NCI-H2196 treated with DMSO at 0.1 percent for 48 hours (cell line): ENCODE measurements around the gene INPP4B.
A peak's percentile ranks its signal among the peaks of the same experiment; 100 is the strongest.
"Not testable (repeated sequence)": the region's sequence is repeated elsewhere in the genome, so short reads cannot be mapped to it uniquely, and the experiment has no call there.

ENCODE experiments used
- DNase-seq: peaks from one replicate; lab custom pipeline; 2025; ENCODE audit not compliant: unreplicated experiment; lab: John Stamatoyannopoulos, UW

INPP4B gene

GRCh38 chr4:142098380-142098779 is 747.7 kb downstream of the INPP4B start:
- DNase-seq = no peak

DNA sequence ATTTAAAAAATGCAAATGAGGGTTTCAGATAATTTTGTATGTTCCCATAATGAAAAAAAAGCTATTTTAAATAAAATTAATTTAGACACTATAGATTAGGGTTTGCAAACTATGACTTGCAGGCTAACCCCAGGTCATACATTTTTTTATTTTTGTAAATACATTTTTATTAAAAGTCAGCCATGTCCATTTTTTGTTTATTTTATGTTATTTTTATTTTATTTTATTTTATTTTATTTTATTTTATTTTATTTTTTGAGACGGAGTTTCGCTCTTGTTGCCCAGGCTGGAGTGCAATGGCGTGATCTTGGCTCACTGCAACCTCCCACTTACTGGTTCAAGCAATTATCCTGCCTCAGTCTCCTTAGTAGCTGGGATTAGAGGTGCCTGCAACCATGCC is 749.1 kb downstream of the INPP4B start:
- no peak for DNase-seq

- DNase-seq = peak; percentile 1
Observed at GRCh38 chr4:142095886-142096605, 750.1 kb downstream of the INPP4B start.

GRCh38 chr4:142092941-142093340 is 753.2 kb downstream of the INPP4B start:
- no peak for DNase-seq

DNA sequence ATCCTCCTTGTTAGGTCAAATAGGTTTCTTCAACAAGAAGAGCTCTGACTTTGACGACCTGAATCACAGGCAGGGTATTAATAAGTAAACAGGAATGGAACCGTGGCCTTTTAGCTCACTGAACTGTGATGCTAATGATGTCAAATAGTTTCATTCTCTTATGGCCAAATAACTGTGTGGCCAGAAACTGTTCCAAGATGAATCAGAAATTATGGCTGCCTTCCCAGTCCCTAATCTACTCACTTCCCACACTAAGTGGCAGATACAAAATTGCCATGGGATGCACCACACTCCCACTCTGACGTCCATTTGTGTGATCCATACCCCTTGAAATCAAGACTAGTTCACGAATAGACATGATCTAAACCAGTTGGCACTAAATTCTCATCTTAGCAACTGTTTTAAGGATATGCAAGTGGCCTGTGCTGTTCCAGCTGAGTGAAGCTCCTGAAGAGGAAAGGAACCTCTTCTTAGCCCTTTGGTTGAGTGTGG is 754.4 kb downstream of the INPP4B start:
- no peak for DNase-seq

GRCh38 chr4:142091085-142091513 is 755.0 kb downstream of the INPP4B start:
- no peak for DNase-seq

GRCh38 chr4:142088906-142089305 is 757.2 kb downstream of the INPP4B start:
- DNase-seq = no peak

- DNase-seq = no peak
Observed at GRCh38 chr4:142085513-142086292, 760.4 kb downstream of the INPP4B start.

GRCh38 chr4:142083264-142083663 is 762.8 kb downstream of the INPP4B start:
- DNase-seq = no peak

DNA sequence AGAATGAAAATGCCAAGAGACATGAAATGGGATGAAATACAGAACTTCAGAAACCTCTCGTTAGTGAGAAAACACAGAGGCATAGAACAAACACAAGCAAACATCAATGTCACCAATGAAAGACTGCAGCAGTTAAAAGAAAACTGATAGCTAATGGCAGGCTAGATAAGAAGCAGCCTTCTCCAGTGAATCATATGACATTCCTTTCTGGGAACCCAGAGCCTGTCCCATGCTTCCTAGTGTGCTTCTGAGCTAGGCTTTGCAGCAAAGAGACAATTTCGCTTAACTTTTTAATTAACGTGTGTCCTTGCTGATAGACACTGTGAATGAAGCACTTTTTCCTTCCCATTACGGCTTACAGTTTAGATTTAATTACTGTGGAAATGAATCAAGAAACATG is 765.1 kb downstream of the INPP4B start:
- no peak for DNase-seq

DNA sequence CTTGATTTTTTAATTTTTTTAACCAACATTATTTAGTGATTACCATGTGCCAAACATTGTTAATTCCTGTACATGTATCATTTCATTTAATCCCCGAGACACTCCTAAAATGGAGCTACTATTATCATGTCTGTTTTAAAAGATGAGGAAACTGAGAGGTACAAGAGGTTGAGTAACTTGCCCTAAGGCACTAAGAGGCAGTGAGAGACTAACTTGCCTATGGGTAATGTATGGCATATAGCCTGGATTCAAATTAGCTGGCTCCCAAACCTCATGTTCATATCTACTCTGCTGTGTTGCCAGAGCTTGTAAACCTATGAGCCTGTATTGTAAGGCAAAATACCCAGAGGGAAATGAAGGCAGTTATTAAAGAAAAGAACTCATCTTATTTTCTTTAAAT is 766.1 kb downstream of the INPP4B start:
- no peak for DNase-seq

GRCh38 chr4:142077048-142077447 is 769.1 kb downstream of the INPP4B start:
- no peak for DNase-seq

- DNase-seq = not testable (repeated sequence)
Observed at GRCh38 chr4:142068304-142068703, 777.8 kb downstream of the INPP4B start.

- not testable (repeated sequence) for DNase-seq
Observed at GRCh38 chr4:142066562-142066961, 779.5 kb downstream of the INPP4B start.

- DNase-seq = no peak
Observed at GRCh38 chr4:142065086-142065647, 780.9 kb downstream of the INPP4B start.

GRCh38 chr4:142064181-142064580 is 781.9 kb downstream of the INPP4B start:
- DNase-seq = no peak

DNA sequence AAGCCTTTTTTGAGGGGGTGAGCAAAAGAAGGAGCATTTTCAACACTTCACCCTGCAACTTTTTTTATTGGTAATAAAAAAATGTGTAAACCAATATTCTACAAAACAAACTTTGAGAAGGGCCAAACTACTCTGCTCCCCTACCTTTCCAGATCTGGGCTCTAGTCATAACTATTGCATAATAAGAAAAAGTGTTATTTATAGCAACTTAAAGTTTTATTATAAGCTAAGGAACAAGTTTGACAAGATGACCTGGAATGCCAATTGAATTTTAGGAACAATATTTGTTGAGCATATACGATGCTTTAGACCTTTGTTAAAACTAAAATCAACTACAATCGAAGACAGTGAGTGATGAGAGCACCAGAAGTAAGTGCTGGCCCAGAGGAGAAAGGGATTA is 800.1 kb downstream of the INPP4B start:
- DNase-seq = no peak

GRCh38 chr4:142044271-142044670 is 801.8 kb downstream of the INPP4B start:
- DNase-seq = no peak

- no peak for DNase-seq
Observed at GRCh38 chr4:142043509-142043908, 802.6 kb downstream of the INPP4B start.

GRCh38 chr4:142041788-142042187 is 804.3 kb downstream of the INPP4B start:
- DNase-seq = no peak

GRCh38 chr4:142040043-142040442 is 806.1 kb downstream of the INPP4B start:
- no peak for DNase-seq
